Right lobe of liver (tissue), 6 donors: Measurements from ENCODE around the gene NEURL1. TPM values are rescaled to one million over a fixed set of nuclear protein-coding genes. Genes with fewer than 3 reads are reported as not detected.
A peak's percentile ranks its signal among the peaks of the same experiment; 100 is the strongest.

ENCODE experiments used
- ATAC-seq, 4 donors: fragments of 200-7000 bp; cut with Tn5 transposase; one replicate each; pipeline ENCODE4 v1.9.1; 2020; ENCODE audit warnings: mild to moderate bottlenecking in 4 of 4, moderate library complexity in 4 of 4
- DNase-seq, 3 donors: peaks; one replicate each; pipeline ENCODE4 v3.0.0-alpha.2; 2020
- H3K27ac ChIP-seq, 3 donors: fragments of 200-600 bp; one replicate each; pipeline ENCODE4 v1.8.0; 2022
- H3K27me3 ChIP-seq, 2 donors: fragments of 200-600 bp; one replicate each; pipeline ENCODE4 v1.8.0; 2022
- H3K36me3 ChIP-seq, 4 donors: fragments of 200-600 bp; sonication (generic) in 1 of 4; one replicate each; pipeline versions ENCODE4 v1.5.1 to v1.8.0; 2017 to 2022; ENCODE audit warnings: control low read depth in 1 of 4
- H3K4me1 ChIP-seq, 4 donors: fragments of 200-600 bp; sonication (generic) in 1 of 4; one replicate each; pipeline versions ENCODE4 v1.5.1 to v1.8.0; 2017 to 2022; ENCODE audit warnings: control low read depth in 1 of 4
- H3K4me3 ChIP-seq, 3 donors: fragments of 200-600 bp; one replicate each; pipeline ENCODE4 v1.8.0; 2022
- H3K9me3 ChIP-seq, 4 donors: fragments of 200-600 bp; sonication (generic) in 1 of 4; one replicate each; pipeline versions ENCODE4 v1.5.1 to v1.8.0; 2017 to 2022; ENCODE audit warnings: control low read depth in 1 of 4
- CTCF ChIP-seq, 4 donors: fragments of 200-600 bp in 3 of 4; fragments of 450-650 bp in 1 of 4; IDR thresholded peaks; one replicate each; pipeline versions ENCODE4 v1.5.1 to v1.8.0; 2016 to 2022; ENCODE audit warnings: antibody characterized with exemption in 4 of 4, mild to moderate bottlenecking in 2 of 4
- POLR2A ChIP-seq: fragments of 450-650 bp; IDR thresholded peaks from one replicate; pipeline ENCODE4 v1.6.1; 2017; ENCODE audit warnings: antibody characterized with exemption, mild to moderate bottlenecking
- WGBS: methylation state at CpG from one replicate; pipeline ENCODE4 v1.1.6; 2018; ENCODE audit warnings: low coverage, low lambda C conversion rate; ENCODE audit not compliant: insufficient coverage; ENCODE audit errors: missing lambda C conversion rate; 5-methylcytosine and 5-hydroxymethylcytosine counted together
- intact Hi-C, 2 donors: fragments of 100-400 bp; cut with DNase I; formaldehyde crosslinking; loops; one replicate each; pipeline versions ENCODE4 v1.11.2 to v1.14.1; 2022
- total RNA-seq, 6 experiments: library from RNA; depleted of rRNA in 2 of 6; stranded (reverse); fragments of >200 nt in 2 of 6; fragmentation: NEBNext Ultra II Directional in 3 of 6; extraction: Animal tissue kit (Norgen Biotek cat#: 25700) in 3 of 6; gene quantifications; one replicate each; pipeline versions ENCODE4 v1.1.0 to v1.2.4, GENCODE V29; 2016 to 2023
- donor health status: DM: no; HTN: yes; CAD: no.
- donor health status: DM: no; HTN: no; CAD: no.
- donor health status: DM: no; HTN: no; CAD: no.
- donor health status: DM: no; HTN: yes; CAD: no.
- donor health status: DM: no; HTN: yes; CAD: no.

Gene NEURL1
- total RNA-seq, 6 experiments from 2014 or later: 0.10 to 1.6 (median 0.83) TPM; not detected in 1

- TF ChIP-seq POLR2A: no peak
- TF ChIP-seq CTCF (IDR thresholded peaks at IDR 0.05): no peak
- DNase-seq (no peak), ATAC-seq (no peak)
- H3K4me3 ChIP-seq: no peak overlapping the region
- H3K27me3 ChIP-seq: no peaks in the 10 kb centered on the region
- WGBS: 75% methylated on average over 1 of the region's 1 CpG
- H3K36me3 ChIP-seq: no peaks in the 10 kb centered on the region
- peaks cover 0 to 9% (median 5%) of the 10 kb centered on the region in 4 donors for H3K4me1 ChIP-seq
- H3K9me3 ChIP-seq: no peaks in the 10 kb centered on the region
- intact Hi-C loops: no loop called here
- no peak overlapping the region for H3K27ac ChIP-seq
Measured at GRCh38 chr10:103539751-103540150, 46.2 kb downstream of the NEURL1 start.

GRCh38 chr10:103540722-103541121 is 47.2 kb downstream of the NEURL1 start:
- Histone ChIP-seq H3K27ac (no peak overlapping the region), H3K36me3 (no peaks in the 10 kb centered on the region), H3K9me3 (no peaks in the 10 kb centered on the region), H3K4me3 (no peak overlapping the region), H3K4me1 (peaks cover 0 to 17% (median 7%) of the 10 kb centered on the region in 4 donors), H3K27me3 (no peaks in the 10 kb centered on the region)
- intact Hi-C loops: no loop called here
- 81% methylated on average over 4 of the region's 4 CpGs for WGBS
- no peak for TF ChIP-seq CTCF (IDR thresholded peaks at IDR 0.05)
- TF ChIP-seq POLR2A: no peak
- DNase-seq (no peak), ATAC-seq (no peak)

- Histone ChIP-seq H3K27me3 (no peaks in the 10 kb centered on the region), H3K36me3 (no peaks in the 10 kb centered on the region), H3K4me3 (no peak overlapping the region), H3K4me1 (peaks cover 0 to 24% (median 11%) of the 10 kb centered on the region in 4 donors), H3K9me3 (no peaks in the 10 kb centered on the region), H3K27ac (no peak overlapping the region)
- no peak for ATAC-seq
- TF ChIP-seq POLR2A (no peak), CTCF (IDR thresholded peaks at IDR 0.05) (no peak)
- WGBS: no CpG with 5 or more reads among the region's 3 CpGs
- DNase-seq: no peak
- intact Hi-C loops: no loop called here
Measured at GRCh38 chr10:103541616-103542015, 48.1 kb downstream of the NEURL1 start.

- Histone ChIP-seq H3K4me3 (peak overlapping the region; percentile 25 to 36 (median 33)), H3K4me1 (peaks cover 0 to 24% (median 11%) of the 10 kb centered on the region in 4 donors), H3K27ac (no peak overlapping the region), H3K27me3 (no peaks in the 10 kb centered on the region), H3K36me3 (no peaks in the 10 kb centered on the region), H3K9me3 (no peaks in the 10 kb centered on the region)
- peak in 1 of 3 donors; percentile 56 for DNase-seq
- peak; percentile 20 to 59 (median 42) for ATAC-seq
- intact Hi-C loops: no loop called here
- TF ChIP-seq CTCF (IDR thresholded peaks at IDR 0.05) (peak; percentile 21 to 65 (median 52)), POLR2A (no peak)
- 7% methylated on average over 9 of the region's 17 CpGs for WGBS
Measured at GRCh38 chr10:103542764-103543616, 49.5 kb downstream of the NEURL1 start.
